Measurements from ENCODE around the gene EIF3D. TPM values are rescaled to one million over a fixed set of nuclear protein-coding genes. Genes with fewer than 3 reads are reported as not detected.

The EIF3D gene
- polyA plus RNA-seq, 3 donors = 102 to 244 (median 122) TPM

DNA sequence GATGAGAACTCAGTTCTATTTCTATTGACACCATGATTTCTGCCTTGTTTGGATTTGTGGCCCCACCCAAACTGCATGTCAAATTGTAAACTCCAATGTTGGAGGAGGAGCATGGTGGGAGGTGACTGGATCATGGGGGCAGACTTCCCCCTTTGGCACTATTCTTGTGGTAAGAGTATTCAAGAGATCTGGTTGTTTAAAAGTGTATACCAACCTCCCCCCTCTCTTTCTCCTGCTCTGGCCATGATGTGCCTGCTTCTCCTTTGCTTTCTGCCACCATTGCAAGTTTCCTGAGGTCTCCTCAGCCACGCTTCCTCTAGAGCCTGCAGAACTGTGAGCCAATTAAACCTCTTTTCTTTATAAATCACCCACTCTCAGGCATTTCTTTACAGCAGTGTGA is 14.2 kb downstream of the EIF3D start:
- 100% methylated on average over 1 of the region's 1 CpG for WGBS (ENCODE audit: insufficient coverage)

DNA sequence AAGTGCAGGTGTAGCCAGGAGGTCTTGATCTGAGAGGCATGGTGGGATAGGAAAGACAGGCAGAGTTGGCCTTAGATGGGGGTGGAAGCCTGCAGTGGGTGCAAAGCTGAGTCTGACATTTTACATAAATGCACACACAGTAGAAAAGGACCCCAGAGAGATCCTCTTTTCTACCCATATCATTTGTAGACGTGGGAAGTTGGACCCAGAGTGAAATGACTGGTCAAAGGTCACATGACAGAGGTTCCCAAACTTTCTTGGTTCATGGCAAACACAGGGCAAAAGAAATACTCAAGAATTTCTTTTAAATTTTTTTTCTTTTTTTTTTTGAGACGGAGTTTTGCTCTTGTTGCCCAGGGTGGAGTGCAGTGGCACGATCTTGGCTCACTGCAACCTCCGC is 16.0 kb downstream of the EIF3D start:
- Histone ChIP-seq H2AFZ (ENCODE audit: insufficient read depth, low read depth, low read length, poor library complexity, severe bottlenecking) (no peak overlapping the region), H3K4me2 (replicated peaks; ENCODE audit: extremely low read depth, low read length, poor library complexity, severe bottlenecking) (no peak overlapping the region), H3K9me3 (replicated peaks in 1 of 2; ENCODE audit: control insufficient read depth in 1 of 2, insufficient read depth in 1 of 2, low read length in 2 of 2) (no peaks in the 10 kb centered on the region), H3K9ac (ENCODE audit: insufficient read depth, low read length, poor library complexity, severe bottlenecking) (no peak overlapping the region), H3K27ac (ENCODE audit: low read depth in 1 of 2, low read length in 2 of 2) (no peak overlapping the region), H3K4me1 (ENCODE audit: control insufficient read depth in 1 of 2, insufficient read depth in 2 of 2, low read length in 2 of 2) (peaks cover 12% of the 10 kb centered on the region in 2 donors), H3K36me3 (replicated peaks in 1 of 2; ENCODE audit: control insufficient read depth in 1 of 2, insufficient read depth in 2 of 2, low read length in 2 of 2) (peaks cover 73 to 79% of the 10 kb centered on the region in 2 donors), H3K4me3 (replicated peaks in 1 of 3; ENCODE audit: low read depth in 2 of 3, low read length in 3 of 3) (no peak overlapping the region), H3K79me2 (ENCODE audit: insufficient read depth, low read length) (peaks cover 8% of the 10 kb centered on the region), H3K27me3 (ENCODE audit: control insufficient read depth in 2 of 2, insufficient read depth in 2 of 2, low read length in 2 of 2) (no peaks in the 10 kb centered on the region), H4K20me1 (ENCODE audit: insufficient read depth, low read length) (peaks cover 42% of the 10 kb centered on the region)
- Mint-ChIP-seq H3K4me1 (peaks cover 14% of the 10 kb centered on the region), H3K9me3 (no peaks in the 10 kb centered on the region), H3K36me3 (peaks cover 70 to 80% of the 10 kb centered on the region in 2 donors), H3K27ac (peak overlapping the region in 1 of 7 donors; percentile 2), H3K27me3 (ENCODE audit: low read depth in 3 of 3) (no peaks in the 10 kb centered on the region), H3K4me3 (no peak overlapping the region)
- 83% methylated on average over 1 of the region's 4 CpGs for WGBS (ENCODE audit: insufficient coverage)
- no peak for DNase-seq
- TF ChIP-seq, protein P1, sequence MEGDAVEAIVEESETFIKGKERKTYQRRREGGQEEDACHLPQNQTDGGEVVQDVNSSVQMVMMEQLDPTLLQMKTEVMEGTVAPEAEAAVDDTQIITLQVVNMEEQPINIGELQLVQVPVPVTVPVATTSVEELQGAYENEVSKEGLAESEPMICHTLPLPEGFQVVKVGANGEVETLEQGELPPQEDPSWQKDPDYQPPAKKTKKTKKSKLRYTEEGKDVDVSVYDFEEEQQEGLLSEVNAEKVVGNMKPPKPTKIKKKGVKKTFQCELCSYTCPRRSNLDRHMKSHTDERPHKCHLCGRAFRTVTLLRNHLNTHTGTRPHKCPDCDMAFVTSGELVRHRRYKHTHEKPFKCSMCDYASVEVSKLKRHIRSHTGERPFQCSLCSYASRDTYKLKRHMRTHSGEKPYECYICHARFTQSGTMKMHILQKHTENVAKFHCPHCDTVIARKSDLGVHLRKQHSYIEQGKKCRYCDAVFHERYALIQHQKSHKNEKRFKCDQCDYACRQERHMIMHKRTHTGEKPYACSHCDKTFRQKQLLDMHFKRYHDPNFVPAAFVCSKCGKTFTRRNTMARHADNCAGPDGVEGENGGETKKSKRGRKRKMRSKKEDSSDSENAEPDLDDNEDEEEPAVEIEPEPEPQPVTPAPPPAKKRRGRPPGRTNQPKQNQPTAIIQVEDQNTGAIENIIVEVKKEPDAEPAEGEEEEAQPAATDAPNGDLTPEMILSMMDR (IDR thresholded peaks at IDR 0.05) = no peak
- intact Hi-C loops (cut with micrococcal nuclease) = no loop called here

More for the DNA sequence above, 14.2 kb downstream of the EIF3D start:
- Mint-ChIP-seq H3K4me3 (no peak overlapping the region), H3K36me3 (peaks cover 86 to 97% of the 10 kb centered on the region in 2 donors), H3K27me3 (ENCODE audit: low read depth in 3 of 3) (no peaks in the 10 kb centered on the region), H3K27ac (no peak overlapping the region), H3K4me1 (peaks cover 16% of the 10 kb centered on the region), H3K9me3 (no peaks in the 10 kb centered on the region)
- H3K27me3 ChIP-seq (ENCODE audit: control insufficient read depth in 2 of 2, insufficient read depth in 2 of 2, low read length in 2 of 2) = no peaks in the 10 kb centered on the region
- no peak overlapping the region for H3K27ac ChIP-seq (ENCODE audit: low read depth in 1 of 2, low read length in 2 of 2)
- no peaks in the 10 kb centered on the region for H3K9me3 ChIP-seq (replicated peaks in 1 of 2; ENCODE audit: control insufficient read depth in 1 of 2, insufficient read depth in 1 of 2, low read length in 2 of 2)
- no peak for DNase-seq
- H3K36me3 ChIP-seq (replicated peaks in 1 of 2; ENCODE audit: control insufficient read depth in 1 of 2, insufficient read depth in 2 of 2, low read length in 2 of 2) = peaks cover 89 to 96% of the 10 kb centered on the region in 2 donors
- H2AFZ ChIP-seq (ENCODE audit: insufficient read depth, low read depth, low read length, poor library complexity, severe bottlenecking) = no peak overlapping the region
- no peak overlapping the region for H3K4me2 ChIP-seq (replicated peaks; ENCODE audit: extremely low read depth, low read length, poor library complexity, severe bottlenecking)
- intact Hi-C loops (cut with micrococcal nuclease) = no loop called here
- no peak overlapping the region for H3K9ac ChIP-seq (ENCODE audit: insufficient read depth, low read length, poor library complexity, severe bottlenecking)
- H3K4me3 ChIP-seq (replicated peaks in 1 of 3; ENCODE audit: low read depth in 2 of 3, low read length in 3 of 3) = no peak overlapping the region
- peaks cover 19% of the 10 kb centered on the region for H3K79me2 ChIP-seq (ENCODE audit: insufficient read depth, low read length)
- peaks cover 42% of the 10 kb centered on the region for H4K20me1 ChIP-seq (ENCODE audit: insufficient read depth, low read length)
- TF ChIP-seq, protein P1 (IDR thresholded peaks at IDR 0.05) = no peak
- peaks cover 9% of the 10 kb centered on the region in 2 donors for H3K4me1 ChIP-seq (ENCODE audit: control insufficient read depth in 1 of 2, insufficient read depth in 2 of 2, low read length in 2 of 2)

All from CD14-positive monocyte (primary cell).